ENCODE measurements around the gene ARL8B.

DNA sequence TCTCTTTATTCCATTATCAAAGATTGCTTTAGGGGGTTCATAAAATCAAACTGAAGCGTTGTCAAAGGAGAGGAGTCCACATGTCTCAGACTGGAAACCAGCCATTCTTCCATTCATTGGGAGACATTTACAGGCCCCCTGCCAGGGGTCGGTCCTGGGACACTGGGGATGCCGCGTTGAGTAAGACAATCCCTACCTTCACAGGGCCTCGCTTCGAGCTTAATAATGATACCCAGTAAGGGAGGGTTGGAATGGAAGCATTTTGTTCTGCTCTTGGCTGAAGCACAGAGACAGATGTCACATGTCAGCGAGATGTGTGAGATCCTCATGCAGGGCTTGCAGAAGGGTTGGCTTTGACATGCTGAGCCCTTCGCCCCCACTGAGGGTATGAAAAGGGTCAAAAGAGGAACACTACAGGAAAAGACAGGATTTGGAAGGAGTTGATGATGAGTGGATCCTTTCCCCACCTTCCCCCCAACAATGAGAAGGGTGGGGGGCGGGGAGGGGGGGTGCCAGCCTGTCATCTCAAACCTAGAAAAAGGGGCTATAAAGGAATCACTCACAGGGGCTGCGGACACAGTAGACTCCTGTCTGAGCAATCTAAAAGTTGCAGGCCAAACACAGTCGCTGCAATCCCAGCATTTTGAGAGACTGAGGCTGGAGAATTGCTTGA, 25.6 kb upstream of the ARL8B start:
- TF ChIP-seq CTCF (IDR thresholded peaks at IDR 0.05) (no peak), POLR2A (IDR thresholded peaks at IDR 0.05) (no peak)

Data from testis (tissue), 2 donors.